Lower leg skin (tissue), 4 donors: Measurements from ENCODE around the gene AADACL3. TPM values are rescaled to one million over a fixed set of nuclear protein-coding genes. Genes with fewer than 3 reads are reported as not detected.

ENCODE experiments used
- DNase-seq, 2 donors: peaks; one replicate each; pipeline ENCODE4 v3.0.0-alpha.2; 2019; ENCODE audit warnings: low spot score in 2 of 2
- H3K4me3 ChIP-seq: fragments of 200-600 bp; sonication (generic); 2 replicates; pipeline ENCODE4 v1.5.1; 2017; ENCODE audit warnings: mild to moderate bottlenecking, low read depth; ENCODE audit not compliant: poor library complexity, severe bottlenecking
- CTCF ChIP-seq, 3 donors: fragments of 450-650 bp; IDR thresholded peaks; one replicate each; pipeline ENCODE4 v1.5.1; 2016; ENCODE audit warnings: antibody characterized with exemption in 3 of 3, mild to moderate bottlenecking in 3 of 3, moderate library complexity in 2 of 3
- POLR2A ChIP-seq, 2 donors: fragments of 450-650 bp; IDR thresholded peaks; one replicate each; pipeline ENCODE4 v1.6.1; 2016 to 2017; ENCODE audit warnings: antibody characterized with exemption in 2 of 2, mild to moderate bottlenecking in 1 of 2, moderate library complexity in 1 of 2
- WGBS, 2 donors: methylation state at CpG; one replicate each; pipeline ENCODE4 v1.1.5; 2018; 5-methylcytosine and 5-hydroxymethylcytosine counted together
- intact Hi-C: fragments of 100-400 bp; cut with DNase I; formaldehyde crosslinking; loops from one replicate; pipeline ENCODE4 v1.15.0; 2023; ENCODE audit warnings: low total_unique reads
- total RNA-seq, 4 donors: library from RNA; depleted of rRNA; stranded (reverse); fragments of >200 nt; gene quantifications; one replicate each; pipeline ENCODE4 v1.1.0, GENCODE V29; 2016

AADACL3 gene
- total RNA-seq, 4 donors from 2014 or later = 1.1 to 54.6 (median 27.2) TPM

GRCh38 chr1:12762766-12763165, 46.9 kb downstream of the AADACL3 start:
- TF ChIP-seq CTCF (IDR thresholded peaks at IDR 0.05) (no peak), POLR2A (IDR thresholded peaks at IDR 0.05) (no peak)
- WGBS, 2 donors = 75 to 80% methylated on average over 7 of the region's 7 CpGs
- intact Hi-C loops = no loop called here
- DNase-seq = no peak
- H3K4me3 ChIP-seq = no peak overlapping the region

GRCh38 chr1:12763479-12763878, 47.6 kb downstream of the AADACL3 start:
- intact Hi-C loops = no loop called here
- no peak for DNase-seq
- WGBS, 2 donors = 59 to 61% methylated on average over 4 of the region's 4 CpGs
- no peak overlapping the region for H3K4me3 ChIP-seq
- TF ChIP-seq CTCF (IDR thresholded peaks at IDR 0.05) = no peak
- no peak for TF ChIP-seq POLR2A (IDR thresholded peaks at IDR 0.05)

- intact Hi-C loops = no loop called here
- H3K4me3 ChIP-seq = no peak overlapping the region
- 60 to 62% methylated on average over 5 of the region's 5 CpGs for WGBS, 2 donors
- no peak for DNase-seq
- TF ChIP-seq CTCF (IDR thresholded peaks at IDR 0.05) = no peak
- no peak for TF ChIP-seq POLR2A (IDR thresholded peaks at IDR 0.05)
Observed at GRCh38 chr1:12764016-12764415, 48.1 kb downstream of the AADACL3 start.

- intact Hi-C loops = no loop called here
- no peak for DNase-seq
- WGBS, 2 donors = 56 to 81% methylated on average over 2 of the region's 2 CpGs
- no peak overlapping the region for H3K4me3 ChIP-seq
- no peak for TF ChIP-seq POLR2A (IDR thresholded peaks at IDR 0.05)
- no peak for TF ChIP-seq CTCF (IDR thresholded peaks at IDR 0.05)
Observed at GRCh38 chr1:12769031-12769430, 53.1 kb downstream of the AADACL3 start.

- no peak for DNase-seq
- WGBS, 2 donors = 58 to 67% methylated on average over 7 of the region's 7 CpGs
Observed at GRCh38 chr1:12769976-12770505, 54.1 kb downstream of the AADACL3 start.

More at GRCh38 chr1:12769976-12770505, 54.1 kb downstream of the AADACL3 start:
- H3K4me3 ChIP-seq = no peak overlapping the region
- TF ChIP-seq CTCF (IDR thresholded peaks at IDR 0.05) (no peak), POLR2A (IDR thresholded peaks at IDR 0.05) (no peak)
- intact Hi-C loops = no loop called here
